DLD1 (cell line): ENCODE data around the gene POLR1D.

Source experiments
- in situ Hi-C: cut with HindIII; loops from 2 replicates; pipeline ENCODE4 v1.10.0; 2017; ENCODE audit warnings: low sequenced_read_pairs

Gene POLR1D

GRCh38 chr13:27670861-27671260 lies 49.2 kb downstream of the POLR1D start:
- in situ Hi-C loops: no loop called here

- in situ Hi-C loops: no loop called here
These were observed 50.3 kb downstream of the POLR1D start for GRCh38 chr13:27672025-27672424.
